ENCODE data around the gene FARS2.
A peak's percentile ranks its signal among the peaks of the same experiment; 100 is the strongest.

The FARS2 gene

DNA sequence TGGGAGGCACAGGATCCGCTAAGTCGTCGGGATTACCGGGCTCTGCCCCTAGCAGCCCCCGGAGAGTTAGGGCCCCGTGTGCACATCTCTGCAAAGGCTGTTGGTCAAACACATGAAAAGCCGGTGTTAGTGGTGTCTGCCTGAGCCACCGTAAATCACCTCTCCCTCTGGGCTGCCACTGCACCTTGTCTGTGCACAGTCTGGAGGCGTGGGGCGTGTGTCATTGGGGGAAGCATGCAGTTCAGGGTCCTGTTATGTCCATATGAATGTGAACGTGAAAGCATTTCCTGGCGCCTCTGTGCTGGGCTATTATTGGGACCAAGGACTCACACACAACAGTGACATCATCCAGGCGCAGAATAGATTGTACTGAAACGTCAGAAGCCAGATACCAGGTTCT is 439.9 kb downstream of the FARS2 start:
- Mint-ChIP-seq H3K4me3 (no peak overlapping the region), H3K9me3 (ENCODE audit: low read depth) (no peaks in the 10 kb centered on the region), H3K27me3 (no peaks in the 10 kb centered on the region), H3K27ac (no peak overlapping the region), H3K4me1 (ENCODE audit: low read depth) (peaks cover 35% of the 10 kb centered on the region), H3K36me3 (peaks cover 15% of the 10 kb centered on the region)

DNA sequence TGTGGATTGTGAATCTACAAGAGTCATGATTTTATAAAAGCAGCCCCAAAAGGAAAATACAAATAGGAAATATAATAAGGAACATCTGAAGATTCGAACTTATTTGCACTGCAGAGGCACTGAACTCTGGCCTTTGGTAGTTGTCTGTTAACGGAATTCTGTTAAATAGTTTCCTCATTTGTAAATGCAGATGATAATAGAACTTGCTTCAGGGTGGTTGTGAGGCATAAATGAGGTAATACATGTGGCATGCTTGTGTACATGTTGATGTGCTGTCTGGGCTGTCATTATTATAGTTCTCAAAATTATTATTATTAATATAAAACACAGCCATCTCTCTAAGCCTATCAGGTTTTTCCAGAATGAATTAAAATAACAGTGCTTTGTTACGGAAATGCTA is 443.4 kb downstream of the FARS2 start:
- Mint-ChIP-seq H3K9me3 (ENCODE audit: low read depth) (no peaks in the 10 kb centered on the region), H3K27ac (no peak overlapping the region), H3K27me3 (no peaks in the 10 kb centered on the region), H3K4me1 (ENCODE audit: low read depth) (peaks cover 36% of the 10 kb centered on the region), H3K36me3 (peaks cover 17% of the 10 kb centered on the region), H3K4me3 (no peak overlapping the region)

DNA sequence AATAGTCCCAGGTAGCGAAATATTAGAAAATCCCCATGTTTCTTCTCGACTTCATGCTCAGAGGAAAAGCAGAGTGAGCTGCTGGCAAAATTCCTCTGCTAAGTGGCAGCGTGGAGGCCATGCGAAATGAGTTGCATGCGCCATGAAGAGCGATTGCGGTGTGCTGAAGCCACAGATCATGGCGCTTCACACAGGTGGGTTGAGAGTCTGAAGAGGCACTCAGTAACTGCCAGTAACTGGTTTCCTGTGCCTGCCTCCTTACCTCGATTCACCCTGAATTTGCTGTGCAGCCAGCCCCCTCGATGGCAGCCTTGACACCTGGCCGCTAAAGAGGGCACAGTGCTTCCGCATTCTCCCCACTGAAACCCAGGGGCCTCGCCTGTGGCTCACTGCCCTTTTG is 443.9 kb downstream of the FARS2 start:
- Mint-ChIP-seq H3K27ac (no peak overlapping the region), H3K36me3 (peaks cover 14% of the 10 kb centered on the region), H3K4me1 (ENCODE audit: low read depth) (peaks cover 33% of the 10 kb centered on the region), H3K4me3 (no peak overlapping the region), H3K27me3 (no peaks in the 10 kb centered on the region), H3K9me3 (ENCODE audit: low read depth) (no peaks in the 10 kb centered on the region)

DNA sequence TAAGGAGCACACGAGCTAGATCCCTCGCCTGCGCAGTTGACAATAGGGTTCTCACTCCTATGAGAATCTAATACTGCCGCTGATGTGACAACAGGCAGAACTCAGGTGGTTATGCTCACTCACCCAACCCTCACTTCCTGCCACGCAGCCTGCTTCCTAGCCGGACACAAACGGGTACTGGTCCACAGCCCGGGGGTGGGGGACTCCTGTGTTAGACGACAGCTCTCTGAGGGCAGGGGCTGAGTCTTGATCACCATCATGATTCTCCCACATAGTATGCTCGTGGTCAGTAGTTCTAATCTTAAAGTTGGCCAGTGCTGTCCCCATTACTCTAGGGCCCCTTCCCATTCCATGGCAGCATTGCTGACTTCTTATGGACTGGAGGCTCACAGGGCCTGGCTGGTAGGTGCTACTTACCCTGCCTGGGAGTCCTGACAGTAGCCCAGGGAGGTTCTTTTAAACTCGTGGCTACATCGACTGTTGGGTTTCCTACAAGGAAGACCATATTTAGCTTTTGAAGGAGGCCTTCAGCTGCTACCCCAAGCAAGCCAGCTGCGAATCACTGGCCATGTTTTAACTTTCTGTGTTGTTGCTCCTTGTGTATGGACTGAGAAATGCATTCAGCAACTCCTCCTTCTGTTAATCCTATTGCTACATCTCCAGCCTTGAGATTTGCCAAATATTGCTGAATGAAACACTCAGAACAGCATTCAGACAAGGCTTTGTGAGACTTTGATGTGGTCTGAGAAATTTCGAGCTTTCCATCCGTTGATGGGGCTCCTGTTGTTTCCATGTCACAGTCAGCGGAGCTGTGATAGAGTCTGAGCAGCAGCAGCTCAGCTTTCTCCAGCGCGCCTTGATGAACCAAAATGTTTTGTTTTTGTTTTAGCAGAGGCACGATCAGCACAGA is 445.1 kb downstream of the FARS2 start:
- no peak overlapping the region for H3K27ac Mint-ChIP-seq
- H3K4me3 Mint-ChIP-seq: peak overlapping the region; percentile 63
- H3K36me3 Mint-ChIP-seq: peaks cover 12% of the 10 kb centered on the region
- H3K9me3 Mint-ChIP-seq (ENCODE audit: low read depth): no peaks in the 10 kb centered on the region
- no peaks in the 10 kb centered on the region for H3K27me3 Mint-ChIP-seq
- peaks cover 33% of the 10 kb centered on the region for H3K4me1 Mint-ChIP-seq (ENCODE audit: low read depth)

DNA sequence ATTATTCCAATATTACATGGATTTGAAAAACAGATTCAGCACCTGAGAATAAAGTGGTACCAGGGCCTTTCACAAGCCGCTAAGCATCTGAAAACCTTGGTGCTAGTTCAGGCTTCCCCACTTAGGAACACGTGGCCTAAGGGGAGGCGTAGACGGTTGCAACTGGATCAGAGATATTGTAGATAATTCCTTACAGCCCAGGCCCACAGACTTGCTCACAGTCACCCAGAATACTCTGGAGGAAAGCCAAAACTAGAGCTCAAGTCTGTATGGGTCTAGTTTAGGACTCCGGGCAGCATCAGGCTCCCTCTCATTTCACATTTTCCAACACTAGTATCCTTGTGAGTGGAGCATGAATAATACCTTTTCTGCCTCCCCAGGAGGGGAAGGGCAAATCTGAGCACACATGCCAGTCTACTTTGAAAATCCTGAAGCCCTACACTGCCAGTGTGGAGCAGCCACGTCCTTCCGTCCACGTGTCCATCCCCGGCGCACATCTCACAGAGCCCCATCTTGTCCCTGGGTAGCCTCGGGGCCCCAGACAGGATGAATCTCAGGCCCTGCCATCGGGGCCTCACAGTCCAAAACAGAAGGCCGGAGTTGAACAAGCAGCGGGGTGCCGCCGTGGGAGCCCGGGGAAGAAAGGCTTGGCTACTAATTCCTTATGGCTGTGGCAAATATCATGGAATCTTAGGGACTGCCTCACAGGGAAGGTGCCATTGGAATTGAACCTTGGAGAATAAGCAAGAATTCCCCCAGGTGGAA is 446.1 kb downstream of the FARS2 start:
- Mint-ChIP-seq H3K27ac (no peak overlapping the region), H3K4me1 (ENCODE audit: low read depth) (peaks cover 29% of the 10 kb centered on the region), H3K9me3 (ENCODE audit: low read depth) (no peaks in the 10 kb centered on the region), H3K27me3 (no peaks in the 10 kb centered on the region), H3K4me3 (peak overlapping the region; percentile 63), H3K36me3 (peaks cover 12% of the 10 kb centered on the region)

DNA sequence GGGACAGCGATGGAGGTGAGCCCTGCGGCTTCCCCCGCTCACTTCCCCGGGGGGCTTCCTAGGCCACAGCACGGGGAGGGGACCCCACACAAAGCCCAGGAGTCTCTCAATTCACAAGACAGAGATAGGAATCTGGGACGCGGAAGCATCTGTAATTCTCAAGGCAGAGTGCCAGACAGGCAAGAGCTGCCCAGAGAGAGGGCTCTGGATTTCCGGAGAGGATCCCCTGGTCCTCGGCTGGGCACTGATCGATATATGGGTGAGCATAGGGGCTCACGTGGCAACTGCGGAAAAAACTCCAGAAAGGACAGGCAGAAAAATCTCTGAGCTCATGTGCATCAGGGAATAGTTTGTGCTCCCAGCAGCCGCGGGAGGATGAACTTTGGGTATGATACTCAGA is 449.2 kb downstream of the FARS2 start:
- peaks cover 18% of the 10 kb centered on the region for H3K4me1 Mint-ChIP-seq (ENCODE audit: low read depth)
- no peaks in the 10 kb centered on the region for H3K27me3 Mint-ChIP-seq
- peaks cover 9% of the 10 kb centered on the region for H3K36me3 Mint-ChIP-seq
- no peaks in the 10 kb centered on the region for H3K9me3 Mint-ChIP-seq (ENCODE audit: low read depth)
- H3K4me3 Mint-ChIP-seq: no peak overlapping the region
- H3K27ac Mint-ChIP-seq: no peak overlapping the region

DNA sequence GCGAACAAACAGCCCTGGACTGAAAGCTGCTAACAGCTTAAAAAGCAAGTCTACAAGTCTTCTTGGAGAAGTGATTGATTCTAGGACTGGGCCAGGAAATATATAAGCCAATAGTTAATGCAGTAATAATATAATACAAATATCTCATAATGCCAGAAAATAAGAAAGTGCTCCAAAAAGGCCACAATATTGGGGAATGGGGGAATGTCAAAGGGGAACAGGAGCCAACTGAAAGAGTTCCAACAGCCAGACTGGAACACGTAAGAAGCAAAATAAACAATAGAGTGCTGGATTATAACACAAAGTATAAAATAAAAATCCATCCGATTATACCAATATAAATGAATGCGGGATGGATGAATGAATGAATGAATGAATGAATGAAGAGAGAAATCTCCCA is 449.6 kb downstream of the FARS2 start:
- peaks cover 3% of the 10 kb centered on the region for H3K9me3 Mint-ChIP-seq (ENCODE audit: low read depth)
- H3K36me3 Mint-ChIP-seq: peaks cover 9% of the 10 kb centered on the region
- H3K27ac Mint-ChIP-seq: no peak overlapping the region
- no peak overlapping the region for H3K4me3 Mint-ChIP-seq
- peaks cover 14% of the 10 kb centered on the region for H3K4me1 Mint-ChIP-seq (ENCODE audit: low read depth)
- H3K27me3 Mint-ChIP-seq: no peaks in the 10 kb centered on the region

DNA sequence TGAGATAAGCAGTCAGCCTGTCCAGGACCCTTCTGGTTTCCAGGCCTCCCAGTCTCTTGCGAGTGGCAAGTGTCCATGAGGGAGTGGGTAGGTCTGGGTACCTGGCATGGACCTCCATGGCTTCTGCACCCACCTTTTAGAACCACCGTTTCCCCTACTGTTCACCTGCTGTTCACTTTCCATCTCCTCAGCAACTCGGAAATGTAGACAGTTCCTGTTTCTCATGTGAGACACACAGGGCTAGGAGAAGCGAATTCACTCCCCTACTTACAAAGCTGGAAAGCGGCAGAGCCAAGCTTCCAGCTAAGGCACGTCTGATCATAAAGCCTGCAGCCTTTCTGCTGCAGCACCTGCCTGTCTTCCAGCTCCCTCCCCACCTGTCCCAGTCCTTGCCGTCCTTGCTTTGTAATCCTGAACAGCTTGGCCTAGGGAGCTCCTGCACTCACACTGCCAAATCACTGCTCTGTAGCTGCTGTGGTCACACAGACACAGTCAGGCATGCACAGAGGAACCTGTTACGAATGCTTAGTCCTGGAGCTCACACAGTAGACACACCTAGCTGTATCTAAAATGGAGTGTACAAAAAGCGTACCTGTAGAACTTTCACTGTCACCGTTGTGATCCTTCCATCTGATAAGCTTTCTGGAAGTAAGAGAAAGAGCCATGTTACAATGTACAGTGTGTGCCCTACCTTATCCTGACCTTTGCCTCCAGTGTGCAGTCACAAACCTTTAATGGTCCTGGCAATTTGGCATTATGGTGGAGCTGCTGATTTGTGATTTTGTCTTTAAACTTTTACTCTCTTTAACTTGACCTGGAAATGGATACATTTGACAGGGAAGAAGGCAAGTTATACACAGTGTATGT is 451.3 kb downstream of the FARS2 start:
- Mint-ChIP-seq H3K4me1 (ENCODE audit: low read depth) (no peaks in the 10 kb centered on the region), H3K36me3 (peaks cover 14% of the 10 kb centered on the region), H3K4me3 (no peak overlapping the region), H3K27ac (no peak overlapping the region), H3K27me3 (no peaks in the 10 kb centered on the region), H3K9me3 (ENCODE audit: low read depth) (peaks cover 12% of the 10 kb centered on the region)

DNA sequence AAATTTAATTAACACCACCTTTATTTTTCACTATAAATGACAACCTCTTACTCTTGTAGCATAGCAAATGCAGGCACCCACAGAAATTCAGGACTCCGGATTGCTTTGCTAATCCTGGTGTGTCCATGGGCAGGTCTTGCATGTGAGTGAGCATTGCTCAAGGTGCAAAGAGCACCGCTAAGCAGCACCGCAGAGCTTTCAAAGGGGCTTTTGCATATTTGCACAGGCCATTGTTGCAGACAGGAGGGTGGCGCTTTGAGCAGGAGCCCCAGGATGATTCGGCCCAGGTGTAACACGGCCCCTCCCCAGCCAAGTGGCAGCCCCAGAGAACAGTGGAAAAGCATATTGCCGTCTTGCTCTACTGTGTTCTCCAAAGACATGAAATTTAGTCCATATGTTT is 452.2 kb downstream of the FARS2 start:
- Mint-ChIP-seq H3K4me1 (ENCODE audit: low read depth) (no peaks in the 10 kb centered on the region), H3K36me3 (peaks cover 11% of the 10 kb centered on the region), H3K9me3 (ENCODE audit: low read depth) (peaks cover 12% of the 10 kb centered on the region), H3K27ac (no peak overlapping the region), H3K4me3 (no peak overlapping the region), H3K27me3 (no peaks in the 10 kb centered on the region)

DNA sequence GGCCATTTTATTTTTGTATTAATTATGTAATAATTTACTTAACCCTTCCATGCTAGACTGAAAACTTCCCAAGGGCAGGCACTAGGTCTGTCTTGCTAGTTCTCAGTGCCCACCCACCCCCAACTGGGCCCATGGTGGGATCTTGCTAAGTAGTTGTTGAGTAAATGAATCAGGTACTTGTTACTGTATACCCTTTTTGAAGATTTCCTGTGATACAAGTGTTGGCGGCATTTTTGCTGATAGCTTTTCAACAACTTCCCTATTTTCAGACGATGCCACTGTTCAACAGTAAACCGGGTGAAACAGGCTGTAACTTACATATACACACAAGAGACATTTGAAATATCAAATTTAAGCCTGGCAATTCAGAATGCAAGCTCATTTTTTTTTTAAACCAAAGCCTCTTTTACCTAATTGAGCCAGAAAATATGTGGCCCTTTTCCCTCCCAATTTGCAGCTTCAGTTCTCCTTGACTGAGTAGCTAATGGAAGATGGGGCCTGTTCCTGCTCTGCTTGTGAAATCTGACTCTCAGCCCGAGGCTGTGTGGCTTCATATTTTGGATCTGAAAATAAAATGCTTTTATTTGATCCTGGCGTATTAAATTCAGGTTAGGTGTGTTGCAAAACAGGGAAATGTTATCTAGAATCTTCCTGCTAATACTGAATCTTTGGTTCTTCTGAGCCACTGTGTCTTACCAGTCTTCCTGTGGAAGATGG is 457.1 kb downstream of the FARS2 start:
- no peak overlapping the region for H3K27ac Mint-ChIP-seq
- H3K27me3 Mint-ChIP-seq: no peaks in the 10 kb centered on the region
- H3K36me3 Mint-ChIP-seq: peaks cover 10% of the 10 kb centered on the region
- H3K9me3 Mint-ChIP-seq (ENCODE audit: low read depth): peaks cover 12% of the 10 kb centered on the region
- no peak overlapping the region for H3K4me3 Mint-ChIP-seq
- peaks cover 9% of the 10 kb centered on the region for H3K4me1 Mint-ChIP-seq (ENCODE audit: low read depth)

DNA sequence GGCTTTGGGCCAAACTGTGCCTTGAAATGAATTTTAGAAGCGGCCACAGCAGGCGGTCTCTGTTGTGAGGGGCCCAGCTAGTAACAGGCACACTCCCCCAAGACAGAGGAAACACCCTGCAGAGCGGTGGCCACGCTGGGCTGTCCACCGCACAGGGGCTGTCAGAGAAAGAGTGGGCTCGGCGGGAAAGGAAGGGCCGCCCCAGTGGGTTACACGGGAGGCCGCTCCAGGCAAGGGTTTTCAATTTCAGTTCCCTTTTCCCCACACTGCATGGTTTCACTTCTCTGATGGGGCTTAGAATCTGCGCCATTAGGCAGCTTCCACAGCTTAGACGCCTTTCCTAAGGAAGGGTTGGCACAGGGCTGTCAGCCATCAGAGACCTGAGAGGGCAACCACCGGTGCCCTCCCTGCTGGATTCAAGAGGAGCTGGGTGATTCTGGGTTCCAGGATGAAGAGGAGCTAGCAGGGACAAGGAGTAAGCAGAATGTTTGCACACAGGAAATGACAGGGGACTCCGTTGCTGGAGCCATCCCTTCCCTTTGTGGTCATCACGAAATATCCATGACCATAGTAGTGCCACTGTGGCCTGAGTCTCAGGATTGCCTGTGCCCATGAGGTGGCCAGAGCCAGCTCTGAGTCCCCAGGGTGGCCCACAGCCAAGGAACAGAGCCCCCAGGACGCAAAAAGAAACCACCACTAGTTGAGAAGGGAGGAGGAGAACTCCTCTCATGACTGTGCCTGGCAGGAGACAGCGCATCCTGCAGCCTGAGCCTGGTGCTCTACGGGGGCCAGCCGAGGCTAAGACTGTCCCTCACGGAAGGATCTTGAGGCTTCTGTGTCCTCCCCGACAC is 462.8 kb downstream of the FARS2 start:
- H3K9me3 Mint-ChIP-seq (ENCODE audit: low read depth): no peaks in the 10 kb centered on the region
- H3K4me3 Mint-ChIP-seq: peak overlapping the region; percentile 49
- no peaks in the 10 kb centered on the region for H3K27me3 Mint-ChIP-seq
- peaks cover 12% of the 10 kb centered on the region for H3K4me1 Mint-ChIP-seq (ENCODE audit: low read depth)
- peak overlapping the region; percentile 42 for H3K27ac Mint-ChIP-seq
- H3K36me3 Mint-ChIP-seq: peaks cover 5% of the 10 kb centered on the region

DNA sequence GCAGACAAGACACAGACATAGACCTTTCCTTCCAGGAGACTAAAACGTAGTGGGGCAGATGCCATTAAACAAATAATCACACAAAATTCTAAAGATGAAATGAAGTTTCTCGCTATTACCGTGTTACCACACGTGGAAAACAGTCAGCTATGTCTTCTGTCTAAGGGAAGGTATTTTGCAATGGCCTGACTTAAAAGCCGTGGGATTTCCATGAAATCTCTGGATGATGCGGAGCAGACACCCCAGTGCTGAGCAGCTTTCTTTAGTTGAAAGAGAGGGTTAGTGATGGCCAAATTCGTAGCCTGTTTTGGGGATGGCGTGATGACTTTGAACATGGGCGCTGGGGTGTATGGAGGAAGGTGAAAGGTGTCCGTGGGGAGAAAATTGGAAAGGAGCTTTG is 463.6 kb downstream of the FARS2 start:
- Mint-ChIP-seq H3K4me3 (no peak overlapping the region), H3K27me3 (no peaks in the 10 kb centered on the region), H3K27ac (no peak overlapping the region), H3K4me1 (ENCODE audit: low read depth) (peaks cover 12% of the 10 kb centered on the region), H3K36me3 (peaks cover 5% of the 10 kb centered on the region), H3K9me3 (ENCODE audit: low read depth) (no peaks in the 10 kb centered on the region)

DNA sequence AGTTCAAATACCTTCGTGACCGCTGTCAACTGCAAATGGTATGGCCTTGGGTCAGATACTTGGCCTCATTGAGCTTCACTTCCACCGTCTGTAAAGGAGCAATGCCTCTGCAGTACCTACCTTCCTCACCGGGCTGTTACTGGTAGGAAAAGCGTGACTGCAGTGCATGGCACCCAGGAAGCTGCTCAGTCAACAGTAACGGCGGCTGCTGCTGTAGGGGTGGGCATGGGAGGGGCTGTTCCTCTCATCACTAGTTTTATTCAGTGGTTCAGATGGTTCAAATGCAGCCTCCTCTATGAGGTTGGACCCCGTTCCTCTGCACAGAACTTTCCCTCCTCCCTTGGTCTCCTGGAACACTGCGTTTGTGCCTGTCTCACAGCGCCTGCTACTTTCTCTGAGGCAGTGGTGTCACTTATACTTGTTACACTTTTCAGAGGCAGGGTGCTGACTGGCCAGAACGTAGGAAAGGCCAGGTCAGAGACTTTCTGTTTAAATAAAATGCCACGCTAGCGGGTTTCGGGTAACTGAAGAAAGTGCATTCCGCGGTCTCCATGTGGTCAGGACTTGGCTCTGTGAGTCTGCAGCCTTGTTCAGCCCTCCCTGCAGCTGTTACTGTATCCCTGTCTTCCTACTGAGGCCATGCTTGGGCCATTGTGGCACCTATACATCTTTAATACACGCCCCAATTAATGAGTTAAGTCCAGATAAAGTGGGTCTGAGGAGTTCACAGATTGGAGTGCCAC is 465.8 kb downstream of the FARS2 start:
- Mint-ChIP-seq H3K27me3 (no peaks in the 10 kb centered on the region), H3K4me3 (no peak overlapping the region), H3K36me3 (peaks cover 12% of the 10 kb centered on the region), H3K4me1 (ENCODE audit: low read depth) (peaks cover 13% of the 10 kb centered on the region), H3K9me3 (ENCODE audit: low read depth) (no peaks in the 10 kb centered on the region), H3K27ac (no peak overlapping the region)
